22Rv1 (cell line): ENCODE results near the gene KMT2B.

ENCODE experiments used
- ZFX ChIP-seq: fragments of 450-650 bp; IDR thresholded peaks from 2 replicates; pipeline ENCODE4 v1.6.1; 2017; ENCODE audit warnings: antibody characterized with exemption, borderline replicate concordance
- TF ChIP-seq, protein P1 (sequence below): fragments of 450-650 bp; IDR thresholded peaks from 2 replicates; pipeline ENCODE4 v1.5.1; 2017; ENCODE audit warnings: mild to moderate bottlenecking

DNA sequence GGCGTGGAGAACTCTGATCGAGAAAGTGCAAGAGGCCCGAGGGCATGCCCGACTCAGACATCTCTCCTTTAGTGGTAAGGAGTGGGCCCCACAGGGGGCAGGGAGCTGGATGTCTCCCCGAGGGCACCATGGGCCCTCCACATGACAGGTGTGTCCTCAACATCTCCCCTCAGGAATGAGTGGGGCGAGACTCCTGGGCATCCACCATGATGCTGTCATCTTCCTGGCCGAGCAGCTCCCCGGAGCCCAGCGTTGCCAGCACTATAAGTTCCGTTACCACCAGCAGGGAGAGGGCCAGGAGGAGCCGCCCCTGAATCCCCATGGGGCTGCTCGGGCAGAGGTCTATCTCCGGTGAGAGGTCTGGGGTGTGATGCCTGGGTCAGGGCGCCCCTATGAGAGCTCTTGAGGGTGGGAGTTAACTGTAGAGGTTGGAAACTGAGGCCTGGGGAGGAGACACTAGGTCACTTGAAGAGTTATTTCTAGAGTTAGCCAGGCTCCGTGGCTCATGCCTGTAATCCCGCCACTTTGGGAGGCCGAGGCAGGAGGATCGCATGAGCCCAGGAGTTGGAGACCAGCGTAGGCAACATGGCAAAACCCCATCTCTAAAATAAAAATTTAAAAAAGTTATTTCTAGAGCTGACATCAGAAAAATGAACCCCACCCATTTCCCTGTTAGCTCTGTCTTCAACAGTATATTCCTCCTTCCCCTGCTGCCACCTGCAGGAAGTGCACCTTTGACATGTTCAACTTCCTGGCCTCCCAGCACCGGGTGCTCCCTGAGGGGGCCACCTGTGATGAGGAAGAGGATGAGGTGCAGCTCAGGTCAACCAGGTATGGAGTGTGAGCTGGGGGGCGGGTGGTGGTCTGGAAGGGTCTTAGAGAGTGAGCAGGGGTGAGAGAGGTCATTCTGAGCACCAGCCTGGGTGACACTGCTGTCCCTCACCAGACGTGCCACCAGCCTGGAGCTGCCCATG is 19.4 kb downstream of the KMT2B start:
- TF ChIP-seq, protein P1, sequence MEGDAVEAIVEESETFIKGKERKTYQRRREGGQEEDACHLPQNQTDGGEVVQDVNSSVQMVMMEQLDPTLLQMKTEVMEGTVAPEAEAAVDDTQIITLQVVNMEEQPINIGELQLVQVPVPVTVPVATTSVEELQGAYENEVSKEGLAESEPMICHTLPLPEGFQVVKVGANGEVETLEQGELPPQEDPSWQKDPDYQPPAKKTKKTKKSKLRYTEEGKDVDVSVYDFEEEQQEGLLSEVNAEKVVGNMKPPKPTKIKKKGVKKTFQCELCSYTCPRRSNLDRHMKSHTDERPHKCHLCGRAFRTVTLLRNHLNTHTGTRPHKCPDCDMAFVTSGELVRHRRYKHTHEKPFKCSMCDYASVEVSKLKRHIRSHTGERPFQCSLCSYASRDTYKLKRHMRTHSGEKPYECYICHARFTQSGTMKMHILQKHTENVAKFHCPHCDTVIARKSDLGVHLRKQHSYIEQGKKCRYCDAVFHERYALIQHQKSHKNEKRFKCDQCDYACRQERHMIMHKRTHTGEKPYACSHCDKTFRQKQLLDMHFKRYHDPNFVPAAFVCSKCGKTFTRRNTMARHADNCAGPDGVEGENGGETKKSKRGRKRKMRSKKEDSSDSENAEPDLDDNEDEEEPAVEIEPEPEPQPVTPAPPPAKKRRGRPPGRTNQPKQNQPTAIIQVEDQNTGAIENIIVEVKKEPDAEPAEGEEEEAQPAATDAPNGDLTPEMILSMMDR = no peak; the same call in 1 of the 2 replicates
- no peak for TF ChIP-seq ZFX
